Endometrial microvascular endothelial cells (primary cell): ENCODE data around the gene SBF1. TPM values are rescaled to one million over a fixed set of nuclear protein-coding genes. Genes with fewer than 3 reads are reported as not detected.

Source experiments
- in situ Hi-C: cut with HindIII; loops from 2 replicates; pipeline ENCODE4 v1.10.0; 2017; ENCODE audit warnings: low sequenced_read_pairs, low pct_unique_long_range_greater_than_20kb; ENCODE audit errors: inconsistent ontology term
- total RNA-seq: library from RNA; depleted of rRNA; stranded (reverse); fragments of >200 nt; gene quantifications from one replicate; pipeline ENCODE4 v1.2.3, GENCODE V29; 2015; ENCODE audit errors: inconsistent ontology term

Gene SBF1
- total RNA-seq, 1 donor from 2014 or later = 53.1 TPM

DNA sequence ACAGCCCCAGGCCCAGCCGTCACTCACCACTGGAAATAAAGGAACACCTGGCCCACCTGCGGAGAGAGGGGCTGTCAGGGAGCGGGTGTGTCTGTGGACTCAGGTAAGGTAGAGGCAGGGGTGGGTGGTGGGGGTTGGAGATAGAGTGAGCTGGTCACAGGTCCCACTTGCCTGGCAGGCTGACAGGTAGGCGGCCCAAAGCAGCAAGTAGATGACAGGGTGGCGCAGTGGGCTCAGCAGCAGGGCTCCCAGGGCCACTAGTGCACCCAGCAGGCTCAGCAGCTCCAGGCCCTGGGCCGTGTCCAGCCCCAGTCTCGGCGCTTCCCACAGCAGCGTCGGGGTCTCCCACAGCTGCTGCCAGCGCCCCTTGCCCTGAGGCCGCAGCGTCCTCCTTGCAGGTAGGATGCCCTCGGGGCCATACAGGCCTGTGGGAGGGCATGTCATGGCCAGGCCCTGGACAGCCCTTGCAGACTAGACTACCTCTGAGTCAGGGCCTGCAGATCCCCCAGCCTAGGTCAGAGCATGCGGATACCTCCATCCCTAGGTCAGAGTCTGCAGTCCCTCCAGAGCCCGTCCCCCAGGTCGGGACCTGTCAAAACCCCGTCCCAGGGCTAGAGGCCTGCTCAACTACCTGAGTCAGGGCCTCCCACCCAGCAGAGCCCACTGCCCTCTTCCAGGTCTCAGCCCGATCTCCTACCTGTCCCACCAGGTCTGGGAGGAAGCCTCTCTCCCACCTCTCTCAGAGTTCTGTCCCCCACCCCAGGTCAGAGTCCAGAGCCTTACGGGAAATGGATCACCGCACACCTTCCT, 32.0 kb upstream of the SBF1 start:
- in situ Hi-C loops = no loop called here

DNA sequence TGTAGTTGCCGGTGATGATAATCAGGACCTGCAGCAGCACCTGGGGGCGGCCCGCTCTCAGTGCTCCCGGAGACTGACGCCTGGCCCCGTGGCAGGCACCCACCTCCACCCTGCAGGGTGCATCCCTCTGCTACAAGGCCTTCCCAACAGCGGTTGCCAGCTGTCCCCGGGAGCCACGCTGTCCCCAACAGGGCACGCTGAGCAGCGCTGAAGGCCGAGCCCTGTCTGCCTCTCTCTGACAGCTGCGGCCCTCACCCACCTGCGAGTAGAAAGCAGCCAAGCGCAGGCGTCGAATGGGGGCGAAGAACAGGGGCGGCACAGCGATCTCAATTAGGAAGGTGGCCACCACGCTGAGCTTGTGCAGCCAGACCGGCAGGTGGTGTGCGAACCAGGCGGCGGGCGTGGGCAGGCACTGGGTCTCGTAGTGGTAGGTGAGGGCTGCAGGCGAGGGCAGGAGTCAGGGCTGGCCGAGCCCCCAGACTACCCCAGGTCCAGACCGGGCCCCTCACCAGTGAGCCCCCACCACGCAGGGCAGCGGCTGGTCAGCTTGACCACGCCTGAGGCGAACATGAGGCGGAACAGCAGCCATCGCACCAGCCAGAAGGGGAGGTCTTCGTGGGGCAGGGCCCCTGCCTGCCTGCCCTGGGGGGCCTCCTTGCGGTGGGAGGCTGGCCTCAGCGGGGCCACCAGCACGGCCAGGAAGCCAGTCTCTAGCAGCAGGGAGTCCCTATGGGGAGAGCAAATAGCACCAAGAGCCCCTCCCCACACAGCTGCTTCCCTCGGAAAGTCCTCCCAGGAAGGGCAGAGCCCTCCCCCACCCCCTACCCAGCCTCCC, 31.2 kb upstream of the SBF1 start:
- in situ Hi-C loops = no loop called here

DNA sequence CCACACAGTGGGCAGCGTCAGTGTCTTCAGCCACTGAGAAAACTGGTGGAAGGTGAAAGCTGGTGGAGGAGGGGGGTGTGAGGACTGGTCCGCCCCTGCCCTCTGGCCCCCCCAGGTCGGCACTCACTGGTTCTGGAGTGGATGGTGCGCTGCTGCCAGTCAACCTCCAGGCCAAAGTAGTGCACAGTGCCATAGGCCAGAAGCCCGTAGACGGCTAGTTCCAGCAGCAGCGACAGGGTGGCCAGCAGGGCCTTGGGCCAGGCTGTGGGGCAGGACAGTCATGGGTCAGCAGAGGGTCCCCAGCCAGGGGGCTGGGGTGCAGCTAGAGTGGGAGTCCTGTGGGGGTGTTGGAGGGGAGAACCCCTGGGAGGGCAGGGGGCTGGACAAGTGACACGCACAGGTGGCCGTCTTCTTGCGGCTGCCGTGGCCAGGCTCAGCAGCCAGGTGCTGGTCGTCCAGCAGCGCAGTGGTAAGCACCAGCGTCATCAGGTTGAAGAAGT, 30.5 kb upstream of the SBF1 start:
- in situ Hi-C loops = no loop called here

DNA sequence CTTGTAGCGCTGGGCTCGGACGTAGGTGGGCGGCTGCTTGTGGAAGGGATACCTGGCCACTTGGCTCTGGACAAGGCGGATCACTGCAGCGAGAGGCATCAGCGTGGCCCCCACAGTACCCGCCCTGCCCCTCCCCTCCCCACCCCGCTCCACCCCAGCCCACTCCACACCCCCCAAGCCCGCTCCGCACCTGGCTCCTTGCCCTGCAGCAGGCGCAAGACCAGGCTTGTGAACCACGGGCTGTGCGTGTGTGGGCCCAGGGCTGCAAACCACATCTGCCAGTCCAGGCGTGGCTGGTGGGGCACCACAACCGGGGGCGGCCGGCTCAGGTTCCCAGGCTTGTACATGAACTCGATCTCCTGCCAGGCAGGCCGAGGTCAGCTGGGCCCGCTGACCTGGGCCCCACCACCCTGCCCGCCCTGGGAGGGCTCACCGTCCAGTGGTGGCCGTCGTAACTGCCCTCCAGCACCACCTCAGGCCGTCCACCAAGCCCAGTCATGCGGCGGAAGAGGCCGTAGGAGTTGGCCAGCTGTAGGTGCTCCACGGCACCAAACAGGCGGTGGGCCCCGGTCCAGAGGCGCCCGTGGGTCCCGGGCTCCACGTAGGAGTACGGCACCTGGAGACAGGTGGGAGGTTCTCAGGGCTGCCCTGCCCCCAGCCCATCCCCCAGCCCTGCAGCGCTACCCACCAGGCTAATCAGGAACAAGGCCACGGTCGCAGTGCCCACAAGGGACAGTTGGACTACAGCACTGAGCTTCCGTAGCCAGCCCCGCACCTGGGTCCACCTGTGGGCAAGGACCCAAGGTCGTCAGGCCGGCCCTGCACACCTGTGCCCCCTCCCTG, 29.8 kb upstream of the SBF1 start:
- in situ Hi-C loops = no loop called here

DNA sequence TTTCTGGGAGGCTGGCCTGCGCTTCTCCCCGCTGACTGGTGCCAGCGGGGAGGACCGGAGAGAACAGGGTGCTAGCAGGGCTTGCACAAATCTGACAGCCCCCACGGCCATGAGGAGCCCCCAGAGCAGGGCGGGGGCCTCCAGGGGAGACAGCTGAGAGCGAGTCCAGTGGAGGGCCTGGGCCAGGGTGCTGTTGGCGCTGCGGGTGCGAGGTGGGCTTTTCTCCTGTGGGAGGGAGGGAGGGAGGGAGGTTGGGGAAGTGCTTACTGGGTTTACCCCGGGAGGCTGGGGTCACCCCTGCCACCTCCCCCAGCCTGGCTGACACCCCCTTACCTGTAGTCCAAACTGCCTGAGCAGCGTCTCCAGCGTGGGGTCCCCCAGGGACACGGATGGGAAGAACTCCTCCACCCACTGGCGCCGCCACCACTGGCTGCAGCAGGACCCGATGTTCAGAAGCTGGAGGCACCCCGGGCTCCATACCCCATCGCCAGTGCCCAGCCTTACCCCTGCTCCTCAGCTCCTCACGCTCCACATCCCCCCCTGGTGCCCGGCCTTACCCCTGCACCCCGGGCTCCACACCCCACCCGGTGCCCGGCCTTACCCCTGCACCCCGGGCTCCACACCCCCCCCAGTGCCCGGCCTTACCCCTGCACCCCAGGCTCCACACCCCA, 28.8 kb upstream of the SBF1 start:
- in situ Hi-C loops = no loop called here

DNA sequence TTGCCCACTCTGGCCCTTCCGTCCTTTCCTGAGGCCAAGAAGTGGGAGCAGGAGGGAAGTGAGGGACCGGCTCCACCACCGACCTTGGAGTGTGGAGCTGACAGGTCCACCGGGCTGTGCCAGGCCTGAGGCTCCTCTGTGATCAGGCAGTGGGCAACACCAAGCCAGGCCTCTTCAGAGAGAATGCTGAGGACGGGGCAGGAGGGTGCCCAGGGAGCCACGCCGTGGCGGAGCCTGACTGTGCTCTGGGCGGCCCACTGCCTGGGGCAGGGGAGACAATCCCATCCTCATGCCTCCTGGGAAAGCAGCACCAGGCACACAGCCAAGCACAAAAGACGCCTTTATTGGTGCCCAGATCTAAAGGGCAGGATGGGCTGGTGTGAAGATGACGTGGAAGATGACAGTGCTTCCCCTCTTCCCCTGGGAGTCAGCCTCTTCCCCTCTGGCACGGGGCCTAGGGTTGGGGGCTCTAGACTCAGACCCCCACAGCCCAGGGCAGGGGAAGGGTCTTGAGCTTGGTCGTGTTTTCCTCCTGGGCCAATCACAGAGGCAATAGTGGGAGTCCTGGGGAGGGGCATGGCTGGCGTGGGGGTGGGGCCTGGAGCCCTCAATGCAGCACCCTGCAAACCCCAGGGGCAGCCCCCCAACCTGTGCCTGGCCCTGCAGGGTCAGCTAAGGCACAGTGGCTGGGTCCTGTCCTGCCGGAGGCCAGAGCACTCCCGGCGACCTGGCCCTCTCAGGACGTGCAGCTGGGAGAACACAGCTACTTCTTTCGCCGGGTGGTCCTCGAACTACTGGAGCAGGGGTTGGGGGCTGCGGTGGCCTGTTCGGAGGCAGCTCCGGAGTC, 28.0 kb upstream of the SBF1 start:
- in situ Hi-C loops = no loop called here

DNA sequence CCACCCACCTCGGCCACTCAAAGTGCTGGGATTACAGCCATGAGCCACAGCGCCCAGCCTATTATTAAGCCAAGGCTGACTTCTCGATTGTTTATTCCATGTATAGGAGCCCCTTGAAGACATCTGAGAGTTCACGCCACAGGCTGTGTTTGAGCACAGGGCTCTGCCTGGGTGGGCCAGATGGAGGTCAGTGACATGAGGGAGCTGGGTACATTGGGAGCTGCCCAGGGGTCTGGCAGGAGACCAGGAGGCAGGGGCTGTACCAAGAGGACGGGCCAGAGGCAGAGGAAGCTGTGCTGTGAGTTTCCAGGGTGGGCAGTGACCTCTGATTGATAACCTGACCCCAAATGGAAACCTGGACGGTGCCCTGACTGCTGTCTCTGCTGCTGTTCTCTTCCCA, 27.3 kb upstream of the SBF1 start:
- in situ Hi-C loops = no loop called here

DNA sequence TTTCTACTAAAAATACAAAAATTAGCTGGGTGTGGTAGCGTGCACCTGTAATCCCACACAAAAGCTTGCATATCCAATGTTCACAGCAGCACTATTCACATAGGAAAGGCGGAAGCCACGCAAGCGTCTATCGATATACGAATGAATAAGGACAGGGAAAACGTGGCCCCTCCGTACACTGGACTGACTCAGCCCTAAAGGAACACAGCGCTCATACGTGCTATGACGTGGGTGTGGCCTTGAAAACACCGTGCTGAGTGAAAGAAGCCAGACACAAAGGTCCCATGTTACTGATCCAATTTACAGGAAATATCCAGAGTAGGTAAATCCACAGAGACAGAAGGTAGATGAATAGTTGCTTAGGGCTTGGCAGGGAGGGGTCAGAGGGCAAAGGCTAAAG, 25.6 kb upstream of the SBF1 start:
- in situ Hi-C loops = no loop called here

DNA sequence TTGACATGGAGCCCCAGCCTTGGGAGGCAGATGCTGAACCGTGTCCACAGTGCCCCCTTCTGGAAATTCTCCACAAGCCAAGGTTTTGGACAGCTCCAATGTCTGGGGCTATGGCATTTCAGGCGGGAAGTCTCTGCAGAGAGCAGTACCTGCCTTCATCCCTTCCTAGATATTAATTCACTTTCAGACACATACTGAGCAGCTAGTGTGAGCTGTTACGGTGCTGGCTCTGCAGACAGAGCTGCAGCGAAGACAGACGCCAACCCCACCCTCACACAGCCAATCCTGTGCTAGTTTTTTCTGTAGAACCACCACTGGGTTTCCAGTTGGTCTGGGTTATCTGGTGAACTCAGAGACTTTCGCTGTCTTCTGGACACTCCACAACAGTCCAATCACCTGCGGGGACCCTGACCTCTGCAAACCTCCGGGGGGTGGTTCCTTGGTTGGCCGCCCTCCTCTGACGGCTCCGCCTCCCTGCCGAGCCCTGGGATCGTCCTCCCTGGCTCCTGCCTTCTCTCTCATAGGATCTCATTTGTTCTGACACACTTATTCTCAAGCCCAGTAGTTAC, 23.6 kb upstream of the SBF1 start:
- in situ Hi-C loops = no loop called here

DNA sequence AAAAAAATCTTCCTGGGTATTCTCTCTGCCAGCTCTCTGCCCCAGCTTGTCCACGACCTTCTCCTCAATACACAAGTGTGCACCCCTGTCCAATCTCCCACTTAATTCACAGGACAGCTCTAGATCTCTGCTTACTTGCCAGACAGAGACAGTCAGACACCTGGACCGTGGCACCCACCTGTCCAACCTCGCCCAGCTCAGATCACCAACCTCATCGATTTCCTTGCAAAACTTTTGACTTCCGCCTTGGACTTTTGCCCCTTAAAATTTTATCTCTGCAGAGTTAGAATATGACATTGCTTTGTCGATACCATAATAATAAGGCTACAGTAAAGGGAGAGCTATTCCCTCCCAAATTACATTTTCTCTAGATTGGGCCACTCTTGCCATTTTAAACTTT, 22.3 kb upstream of the SBF1 start:
- in situ Hi-C loops = no loop called here

DNA sequence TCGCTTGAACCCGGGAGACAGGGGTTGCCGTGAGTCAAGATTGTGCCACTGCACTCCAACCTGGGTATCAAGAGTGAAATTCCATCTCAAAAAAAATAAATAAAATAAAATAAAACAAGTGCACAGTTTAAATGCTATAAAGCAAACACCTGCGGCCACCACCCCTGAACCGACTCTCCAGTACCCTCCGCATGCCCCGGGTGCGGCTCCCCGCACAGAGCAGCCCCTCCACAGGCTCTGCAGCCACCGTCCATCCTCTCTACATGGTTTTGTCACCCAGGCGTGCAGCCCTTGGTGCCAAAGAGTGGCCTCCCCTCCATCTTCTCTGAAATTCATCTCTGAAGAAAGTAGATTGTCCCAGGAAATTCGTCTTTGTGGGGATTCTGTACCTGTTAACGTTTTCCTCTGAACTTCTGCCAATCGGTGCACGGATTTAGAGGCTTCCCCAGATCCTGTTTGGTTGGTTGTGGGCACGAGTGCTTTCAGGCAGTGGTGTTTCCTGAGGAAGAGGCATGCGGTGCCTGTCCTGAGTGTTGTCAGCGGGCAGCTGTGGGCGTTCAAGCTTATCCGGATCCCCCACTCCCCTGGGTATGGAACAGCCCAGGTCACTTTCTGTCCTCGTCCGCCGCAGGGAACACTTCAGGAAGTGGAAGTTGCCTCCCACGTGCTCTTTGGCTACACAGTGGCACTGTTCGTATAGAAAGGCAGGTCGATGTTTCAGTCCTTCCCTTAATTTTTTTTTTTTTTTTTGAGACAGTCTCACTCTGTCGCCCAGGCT, 15.9 kb upstream of the SBF1 start:
- in situ Hi-C loops = no loop called here

DNA sequence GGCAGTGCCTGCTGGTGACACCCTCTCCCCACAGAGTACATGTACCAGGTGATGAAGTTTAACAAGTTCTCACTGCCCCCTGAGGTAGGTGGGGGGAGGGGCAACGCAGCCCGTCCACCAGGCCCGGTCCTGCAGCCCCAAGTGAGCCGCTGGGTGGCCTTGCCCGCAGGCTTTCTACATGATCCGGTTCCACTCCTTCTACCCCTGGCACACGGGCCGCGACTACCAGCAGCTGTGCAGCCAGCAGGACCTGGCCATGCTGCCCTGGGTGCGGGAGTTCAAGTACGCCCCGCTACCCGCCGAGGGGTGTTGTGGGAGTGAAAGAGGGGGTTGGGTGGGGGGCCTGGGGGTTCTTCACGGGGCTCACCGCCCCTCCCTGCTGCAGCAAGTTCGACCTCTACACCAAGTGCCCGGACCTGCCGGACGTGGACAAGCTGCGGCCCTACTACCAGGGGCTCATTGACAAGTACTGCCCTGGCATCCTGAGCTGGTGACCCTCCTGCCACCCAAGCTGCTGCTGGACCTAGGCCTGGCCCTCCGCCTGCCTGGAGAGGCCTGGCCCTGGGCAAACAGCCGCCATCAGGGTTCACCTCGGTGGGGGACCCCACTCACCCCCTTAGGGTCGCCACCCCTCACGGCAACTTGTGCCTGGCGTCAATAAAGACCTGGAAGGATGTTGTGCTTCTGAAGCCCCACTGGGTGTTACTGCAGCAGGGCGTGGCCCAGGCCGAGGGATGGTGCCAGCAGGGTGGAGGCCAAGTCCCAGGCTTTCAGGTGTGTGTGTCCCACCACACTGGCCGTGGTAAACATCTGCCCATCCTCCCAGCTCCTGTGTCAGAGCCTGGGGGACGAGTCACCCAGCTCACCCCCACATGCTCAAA, 14.8 kb upstream of the SBF1 start:
- in situ Hi-C loops = no loop called here

DNA sequence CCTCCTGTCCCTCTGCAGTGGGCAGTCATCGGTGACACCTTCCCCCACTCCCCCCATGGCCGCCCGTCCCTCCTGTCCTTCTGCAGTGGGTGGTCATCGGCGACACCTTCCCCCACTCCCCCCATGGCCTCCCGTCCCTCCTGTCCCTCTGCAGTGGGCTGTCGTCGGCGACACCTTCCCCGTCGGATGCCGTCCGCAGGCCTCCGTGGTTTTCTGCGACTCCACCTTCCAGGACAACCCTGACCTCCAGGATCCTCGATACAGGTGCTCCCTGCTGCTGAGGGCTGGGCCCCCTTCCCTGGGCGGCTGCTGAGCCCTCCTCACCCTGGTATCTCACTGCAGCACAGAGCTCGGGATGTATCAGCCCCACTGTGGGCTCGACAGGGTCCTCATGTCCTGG, 14.1 kb upstream of the SBF1 start:
- in situ Hi-C loops = no loop called here

DNA sequence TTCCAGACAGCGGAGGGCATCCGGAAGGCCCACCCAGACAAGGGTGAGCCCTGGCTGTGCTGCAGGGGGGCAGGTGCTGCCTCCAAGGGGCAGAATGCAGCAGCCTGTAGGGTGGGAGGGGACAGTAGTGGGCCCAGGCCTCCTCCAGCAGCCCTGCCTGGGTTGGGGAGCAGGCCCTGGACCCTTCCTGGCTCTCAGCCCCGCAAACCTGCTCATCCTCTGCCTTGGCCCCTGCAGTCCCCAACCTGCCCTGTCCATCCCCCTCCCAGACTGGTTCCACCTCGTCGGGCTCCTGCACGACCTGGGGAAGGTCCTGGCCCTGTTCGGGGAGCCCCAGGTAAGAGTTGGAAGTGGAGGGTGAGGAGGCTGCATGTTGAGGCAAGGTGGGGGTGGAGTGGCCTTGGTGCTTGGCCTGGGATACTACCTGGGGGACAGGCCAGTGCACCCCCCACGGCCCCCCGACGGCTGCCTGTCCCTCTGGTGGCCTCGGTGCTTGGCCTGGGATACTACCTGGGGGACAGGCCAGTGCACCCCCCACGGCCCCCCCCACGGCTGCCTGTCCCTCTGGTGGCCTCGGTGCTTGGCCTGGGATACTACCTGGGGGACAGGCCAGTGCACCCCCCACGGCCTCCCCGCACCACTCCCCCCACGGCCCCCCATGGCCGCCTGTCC, 13.3 kb upstream of the SBF1 start:
- in situ Hi-C loops = no loop called here

DNA sequence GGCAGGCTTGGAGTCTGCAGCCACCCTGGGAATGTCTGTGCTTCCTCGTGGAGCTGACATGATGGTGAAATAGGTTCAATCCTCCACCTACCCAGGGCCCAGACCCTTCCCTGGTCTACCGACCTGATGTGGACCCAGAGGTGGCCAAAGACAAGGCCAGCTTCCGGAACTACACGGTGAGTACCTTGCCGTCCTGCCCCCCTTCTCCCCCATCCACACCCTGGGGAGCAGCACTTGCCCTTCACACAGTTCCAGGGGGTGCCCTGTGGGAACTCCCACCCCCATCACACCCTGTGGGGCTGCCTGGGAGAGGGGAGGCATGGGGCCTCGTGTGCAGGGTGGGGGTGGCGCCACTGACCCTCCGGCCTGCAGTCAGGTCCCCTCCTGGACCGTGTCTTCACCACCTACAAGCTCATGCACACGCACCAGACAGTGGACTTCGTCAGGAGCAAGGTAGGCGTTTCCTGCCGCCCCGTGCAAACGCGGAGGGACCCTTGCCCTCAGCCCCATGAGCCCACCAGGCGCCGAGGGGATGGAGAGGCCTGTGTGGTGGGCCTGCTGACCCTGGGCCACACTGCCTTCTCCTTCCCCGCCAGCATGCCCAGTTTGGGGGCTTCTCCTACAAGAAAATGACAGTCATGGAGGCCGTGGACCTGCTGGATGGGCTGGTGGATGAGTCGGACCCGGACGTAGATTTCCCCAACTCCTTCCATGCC, 12.6 kb upstream of the SBF1 start:
- in situ Hi-C loops = no loop called here
